Endothelial cell of umbilical vein (primary cell): Measurements from ENCODE around the gene ANKZF1. TPM values are rescaled to one million over a fixed set of nuclear protein-coding genes. Genes with fewer than 3 reads are reported as not detected.

Source experiments
- BruUV-seq: library from RNA; stranded (reverse); fragments of 400-500 nt; replicated peaks from 2 replicates; lab custom pipeline; 2021; lab: Mats Ljungman, UMichigan
- CTCF ChIA-PET: fragments of 300-600, 350-600 bp; sonication (Branson Sonifier 250); formaldehyde crosslinking; loops from one replicate; lab custom pipeline; 2021; ENCODE audit warnings: antibody characterized with exemption, inconsistent platforms; lab: Charles Lee
- POLR2A ChIA-PET: fragments of 300-600, 350-600 bp; sonication (Branson Sonifier 250); formaldehyde crosslinking; loops from one replicate; lab custom pipeline; 2021; ENCODE audit warnings: antibody characterized with exemption, inconsistent platforms; lab: Charles Lee
- DNase-seq: peaks from one replicate; pipeline ENCODE4 v3.0.0-alpha.2; 2011; ENCODE audit warnings: low read depth, low spot score
- FAIRE-seq: peaks from 2 replicates; lab custom pipeline; 2011; peaks lifted over from hg19 to GRCh38; lab: Jason Lieb, UNC
- H2AFZ ChIP-seq: 2 replicates; pipeline ENCODE4 v1.6.0; 2012; ENCODE audit warnings: low read depth, low read length, control low read depth, inconsistent platforms
- H3K27ac ChIP-seq: 2 replicates; pipeline ENCODE4 v1.5.1; 2011; ENCODE audit warnings: low read depth, mild to moderate bottlenecking, control low read depth, low read length, moderate library complexity; ENCODE audit not compliant: insufficient read depth
- H3K27me3 ChIP-seq, 2 experiments: 2 replicates each; pipeline versions ENCODE4 v1.6.0 to v1.6.1; 2011; ENCODE audit warnings: low read length in 2 of 2, mixed read lengths in 1 of 2; ENCODE audit not compliant: control insufficient read depth in 2 of 2, insufficient read depth in 2 of 2
- H3K36me3 ChIP-seq, 2 experiments: 2 replicates in 1 of 2; 3 replicates in 1 of 2; pipeline ENCODE4 v1.5.1; 2011; ENCODE audit warnings: low read length in 2 of 2, mild to moderate bottlenecking in 1 of 2, moderate library complexity in 1 of 2; ENCODE audit not compliant: control insufficient read depth in 2 of 2, insufficient read depth in 2 of 2; ENCODE audit errors: extremely low read depth in 1 of 2
- H3K4me1 ChIP-seq: 3 replicates; pipeline ENCODE4 v1.5.1; 2011; ENCODE audit warnings: mild to moderate bottlenecking, low read length; ENCODE audit not compliant: control insufficient read depth, insufficient read depth; ENCODE audit errors: extremely low read depth
- H3K4me2 ChIP-seq: 2 replicates; pipeline ENCODE4 v1.6.1; 2011; ENCODE audit warnings: low read length, control low read depth, mixed read lengths; ENCODE audit not compliant: insufficient read depth
- H3K4me3 ChIP-seq, 3 experiments: fragments of 200-600 bp in 1 of 3; sonication (generic), shearing (Covaris generic) in 1 of 3; replicated peaks in 1 of 3; 2 replicates each; pipeline ENCODE4 v1.5.1; 2011 to 2016; ENCODE audit warnings: control low read depth in 3 of 3, low read length in 3 of 3, mild to moderate bottlenecking in 2 of 3, inconsistent platforms in 1 of 3, low read depth in 1 of 3, moderate library complexity in 1 of 3; ENCODE audit not compliant: insufficient read depth in 1 of 3
- H3K79me2 ChIP-seq: 2 replicates; pipeline ENCODE4 v1.6.0; 2012; ENCODE audit warnings: low read length, inconsistent platforms; ENCODE audit not compliant: control insufficient read depth, insufficient read depth
- H3K9ac ChIP-seq: replicated peaks from 2 replicates; pipeline ENCODE3; 2011; ENCODE audit warnings: low read length, control low read depth; ENCODE audit not compliant: insufficient read depth; ENCODE audit errors: extremely low read depth
- H3K9me1 ChIP-seq: replicated peaks from 3 replicates; pipeline ENCODE4 v1.6.0; 2011; ENCODE audit warnings: mild to moderate bottlenecking, low read length; ENCODE audit not compliant: control insufficient read depth, insufficient read depth; ENCODE audit errors: extremely low read depth
- H3K9me3 ChIP-seq: replicated peaks from 2 replicates; pipeline ENCODE4 v1.5.1; 2012; ENCODE audit warnings: low read length, inconsistent platforms; ENCODE audit not compliant: control insufficient read depth, insufficient read depth
- H4K20me1 ChIP-seq: replicated peaks from 2 replicates; pipeline ENCODE3; 2011; ENCODE audit warnings: mild to moderate bottlenecking, low read length; ENCODE audit not compliant: control insufficient read depth, insufficient read depth; ENCODE audit errors: extremely low read depth
- EZH2 ChIP-seq: IDR thresholded peaks from 2 replicates; pipeline ENCODE4 v1.6.1; 2012; ENCODE audit warnings: borderline replicate concordance, low read depth, mild to moderate bottlenecking, moderate library complexity, low read length, inconsistent platforms; ENCODE audit not compliant: severe bottlenecking
- FOS ChIP-seq: IDR thresholded peaks from 2 replicates; pipeline ENCODE4 v1.6.1; 2011; ENCODE audit warnings: mild to moderate bottlenecking, low read length, moderate library complexity, borderline replicate concordance; ENCODE audit not compliant: insufficient read depth
- MYC ChIP-seq: IDR thresholded peaks from one replicate; pipeline ENCODE4 v1.6.1; 2011; ENCODE audit warnings: mild to moderate bottlenecking, low read depth, low read length
- POLR2A ChIP-seq: IDR thresholded peaks from 2 replicates; pipeline ENCODE4 v1.6.1; 2012; ENCODE audit warnings: low read depth, mild to moderate bottlenecking, control low read depth, low read length
- dilution Hi-C: fragments of 300-500 bp; cut with MboI; formaldehyde crosslinking; loops from one replicate; pipeline ENCODE4 v1.15.0; 2019; ENCODE audit warnings: low sequenced_read_pairs; ENCODE audit not compliant: extremely low pct_ligation_motif_present
- intact Hi-C: fragments of 100-400 bp; cut with micrococcal nuclease; formaldehyde crosslinking; loops from one replicate; pipeline ENCODE4 v1.10.0; 2022
- polyA plus RNA-seq, 4 experiments: library from polyadenylated mRNA; depleted of rRNA in 3 of 4; stranded (reverse) in 3 of 4; unstranded in 1 of 4; fragments of >200 nt; gene quantifications; 2 replicates each; pipeline versions ENCODE4 v1.2.1 to v1.2.3, GENCODE V29; 2011 to 2012; ENCODE audit warnings: missing spikeins in 1 of 4
- total RNA-seq: library from RNA; stranded (reverse); gene quantifications from 2 replicates; pipeline ENCODE4 v1.2.3, GENCODE V29; 2021

Gene ANKZF1
- total and polyA plus RNA-seq, 2 donors (not counting 3 experiments of a cell fraction or from before 2014, with no cell fraction given): 26.5 to 36.2 TPM

DNA sequence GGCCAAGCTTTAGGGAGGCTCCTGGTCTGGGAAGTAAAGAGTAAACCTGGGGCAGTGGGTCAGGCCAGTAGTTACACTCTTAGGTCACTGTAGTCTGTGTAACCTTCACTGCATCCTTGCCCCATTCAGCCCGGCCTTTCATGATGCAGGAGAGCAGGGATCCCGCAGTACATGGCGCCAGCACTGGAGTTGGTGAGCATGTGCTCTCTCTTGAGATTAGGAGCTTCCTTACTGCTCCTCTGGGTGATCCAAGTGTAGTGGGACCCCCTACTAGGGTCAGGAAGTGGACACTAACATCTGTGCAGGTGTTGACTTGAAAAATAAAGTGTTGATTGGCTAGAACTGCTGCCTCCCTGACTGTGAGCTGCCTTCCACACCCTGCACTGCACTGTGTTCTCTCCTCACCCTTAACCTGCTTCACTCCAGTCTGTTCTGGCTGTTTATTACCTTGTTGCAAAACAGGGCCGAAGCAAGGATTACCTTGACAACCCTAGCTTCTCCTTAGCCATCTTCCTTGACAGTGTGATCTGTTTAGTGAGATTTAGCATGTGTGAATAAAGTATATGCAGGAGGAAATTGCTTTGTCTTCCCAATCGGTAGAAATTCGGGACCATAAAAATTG is 46.3 kb upstream of the ANKZF1 start:
- intact Hi-C loops: no loop called here
- ChIA-PET CTCF (interaction anchor here (0.7 kb wide), 2 partner anchors 12 to 203 kb away, joined by 3 read pairs; no protein-coding TSS in a partner anchor), POLR2A (no interaction called here)
- no TSS peak for BruUV-seq
- dilution Hi-C loops: no loop called here
- no peak overlapping the region for H3K4me2 ChIP-seq
- H3K27me3 ChIP-seq: no peaks in the 10 kb centered on the region
- TF ChIP-seq FOS (no peak), MYC (no peak), POLR2A (no peak), EZH2 (no peak)
- H3K9ac ChIP-seq: no peak overlapping the region
- DNase-seq (no peak), FAIRE-seq (no peak)
- no peak overlapping the region for H2AFZ ChIP-seq
- H3K27ac ChIP-seq: no peak overlapping the region
- no peak overlapping the region for H3K4me3 ChIP-seq
- H3K36me3 ChIP-seq: peaks cover 15 to 39% of the 10 kb centered on the region in 2 experiments
- H3K9me3 ChIP-seq: no peaks in the 10 kb centered on the region
- peaks cover 10% of the 10 kb centered on the region for H3K4me1 ChIP-seq
- peaks cover 16% of the 10 kb centered on the region for H3K79me2 ChIP-seq
- no peaks in the 10 kb centered on the region for H4K20me1 ChIP-seq
- no peaks in the 10 kb centered on the region for H3K9me1 ChIP-seq

DNA sequence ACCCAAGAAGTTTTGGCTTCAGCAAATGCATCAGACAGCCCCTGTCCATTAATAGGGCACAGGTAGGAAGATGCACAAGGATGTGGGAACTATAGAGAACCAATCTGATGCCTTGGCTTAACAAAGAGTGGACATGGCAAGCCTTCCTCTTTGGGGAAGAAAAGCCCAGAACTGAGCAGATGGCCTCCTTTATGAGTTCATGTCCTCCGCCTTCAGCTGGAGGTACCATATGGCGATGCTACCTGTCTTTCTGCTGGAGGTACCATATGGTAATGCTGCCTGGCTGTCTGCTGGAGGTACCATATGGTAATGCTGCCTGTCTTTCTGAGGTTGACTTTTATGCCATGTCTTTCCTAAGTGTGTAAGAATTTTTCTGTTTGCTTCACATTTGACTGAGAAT is 45.5 kb upstream of the ANKZF1 start:
- H3K36me3 ChIP-seq: peaks cover 15 to 39% of the 10 kb centered on the region in 2 experiments
- TF ChIP-seq MYC (no peak), FOS (no peak)
- ChIA-PET CTCF (interaction anchor here (0.7 kb wide), 1 partner anchor 204 kb away, joined by 3 read pairs; no protein-coding TSS in a partner anchor), POLR2A (no interaction called here)
- DNase-seq (no peak), FAIRE-seq (no peak)
- H3K9me1 ChIP-seq: no peaks in the 10 kb centered on the region
- H3K79me2 ChIP-seq: peaks cover 9% of the 10 kb centered on the region
- no peak overlapping the region for H3K4me3 ChIP-seq
- H3K4me2 ChIP-seq: no peak overlapping the region
- H3K27me3 ChIP-seq: no peaks in the 10 kb centered on the region
- intact Hi-C loops: no loop called here
- H3K27ac ChIP-seq: no peak overlapping the region
- no peak overlapping the region for H2AFZ ChIP-seq
- no peaks in the 10 kb centered on the region for H3K9me3 ChIP-seq
- H4K20me1 ChIP-seq: no peaks in the 10 kb centered on the region
- H3K4me1 ChIP-seq: peaks cover 4% of the 10 kb centered on the region
- dilution Hi-C loops: no loop called here
- no peak overlapping the region for H3K9ac ChIP-seq
- no TSS peak for BruUV-seq
